AG09309 (cell line): ENCODE measurements around the gene NOL3.

Experiments
- DNase-seq: peaks from one replicate; pipeline ENCODE4 v3.0.0-alpha.2; 2010; ENCODE audit warnings: low read depth
- H3K4me3 ChIP-seq: 2 replicates; pipeline ENCODE4 v1.5.1; 2011; ENCODE audit warnings: mild to moderate bottlenecking, low read depth, low read length, moderate library complexity; ENCODE audit not compliant: control insufficient read depth
- TF ChIP-seq, protein P1 (sequence below): IDR thresholded peaks from 2 replicates; pipeline ENCODE4 v1.5.1; 2011; ENCODE audit warnings: mild to moderate bottlenecking, low read depth, low read length, inconsistent platforms; ENCODE audit not compliant: insufficient read depth, control insufficient read depth; ENCODE audit errors: missing control alignments

NOL3 gene

DNA sequence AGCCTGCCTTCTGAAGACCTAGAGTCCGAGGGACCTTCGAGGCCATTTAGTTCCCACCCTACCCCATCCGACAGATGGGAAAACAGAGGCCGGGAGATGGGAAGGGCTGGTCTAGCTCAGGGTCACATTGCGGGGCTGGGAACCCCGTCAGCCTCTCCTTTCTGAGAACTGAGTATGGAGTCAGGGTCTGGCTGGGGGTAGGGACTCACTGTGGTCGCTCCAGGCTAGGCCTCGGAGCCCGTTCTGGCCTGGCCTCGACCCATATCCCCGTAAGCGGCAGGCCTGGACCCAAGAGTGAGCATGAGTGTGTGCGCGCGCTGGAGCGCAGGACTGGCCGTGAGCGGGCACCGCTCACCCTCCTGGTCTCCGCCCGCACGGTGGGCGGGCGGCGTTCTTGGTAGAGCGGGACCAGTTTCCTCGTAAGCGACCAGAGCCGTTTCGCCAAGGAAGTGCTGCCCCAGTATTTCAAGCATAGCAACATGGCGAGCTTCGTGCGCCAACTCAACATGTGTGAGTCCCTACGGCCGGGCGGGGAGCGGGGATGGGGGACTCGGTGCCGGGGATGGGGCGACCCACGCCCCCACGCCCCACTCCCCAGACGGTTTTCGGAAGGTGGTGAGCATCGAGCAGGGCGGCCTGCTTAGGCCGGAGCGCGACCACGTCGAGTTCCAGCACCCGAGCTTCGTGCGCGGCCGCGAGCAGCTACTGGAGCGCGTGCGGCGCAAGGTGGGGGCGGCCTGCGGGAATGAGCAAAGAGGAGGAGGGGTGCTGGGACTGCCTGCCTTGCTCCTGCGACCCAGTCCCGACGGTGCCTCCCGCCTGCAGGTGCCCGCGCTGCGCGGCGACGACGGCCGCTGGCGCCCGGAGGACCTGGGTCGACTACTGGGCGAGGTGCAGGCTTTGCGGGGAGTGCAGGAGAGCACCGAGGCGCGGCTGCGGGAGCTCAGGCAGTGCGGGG, 4.9 kb upstream of the NOL3 start:
- no peak for DNase-seq
- no peak overlapping the region for H3K4me3 ChIP-seq

DNA sequence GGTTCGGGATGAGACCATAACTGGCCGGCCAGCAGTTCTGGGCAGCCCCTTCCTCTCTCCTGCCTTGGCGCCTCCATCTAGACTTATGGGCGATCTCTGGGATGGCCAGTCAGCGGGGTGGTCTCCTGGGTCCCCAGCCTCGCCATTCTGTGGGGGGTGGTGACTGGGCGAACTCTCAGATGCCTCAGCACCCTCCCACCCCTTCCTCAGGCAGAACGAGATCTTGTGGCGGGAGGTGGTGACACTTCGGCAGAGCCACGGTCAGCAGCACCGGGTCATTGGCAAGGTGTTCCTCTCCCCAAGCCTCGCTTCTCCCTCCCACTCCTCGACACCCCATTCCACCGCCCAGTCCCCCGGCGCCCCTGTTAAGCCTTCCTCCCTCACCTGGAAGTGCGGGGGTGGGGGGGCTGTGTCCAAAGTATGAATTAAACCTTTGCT, 4.2 kb upstream of the NOL3 start:
- DNase-seq = no peak
- TF ChIP-seq, protein P1, sequence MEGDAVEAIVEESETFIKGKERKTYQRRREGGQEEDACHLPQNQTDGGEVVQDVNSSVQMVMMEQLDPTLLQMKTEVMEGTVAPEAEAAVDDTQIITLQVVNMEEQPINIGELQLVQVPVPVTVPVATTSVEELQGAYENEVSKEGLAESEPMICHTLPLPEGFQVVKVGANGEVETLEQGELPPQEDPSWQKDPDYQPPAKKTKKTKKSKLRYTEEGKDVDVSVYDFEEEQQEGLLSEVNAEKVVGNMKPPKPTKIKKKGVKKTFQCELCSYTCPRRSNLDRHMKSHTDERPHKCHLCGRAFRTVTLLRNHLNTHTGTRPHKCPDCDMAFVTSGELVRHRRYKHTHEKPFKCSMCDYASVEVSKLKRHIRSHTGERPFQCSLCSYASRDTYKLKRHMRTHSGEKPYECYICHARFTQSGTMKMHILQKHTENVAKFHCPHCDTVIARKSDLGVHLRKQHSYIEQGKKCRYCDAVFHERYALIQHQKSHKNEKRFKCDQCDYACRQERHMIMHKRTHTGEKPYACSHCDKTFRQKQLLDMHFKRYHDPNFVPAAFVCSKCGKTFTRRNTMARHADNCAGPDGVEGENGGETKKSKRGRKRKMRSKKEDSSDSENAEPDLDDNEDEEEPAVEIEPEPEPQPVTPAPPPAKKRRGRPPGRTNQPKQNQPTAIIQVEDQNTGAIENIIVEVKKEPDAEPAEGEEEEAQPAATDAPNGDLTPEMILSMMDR = no peak
- H3K4me3 ChIP-seq = no peak overlapping the region

More for the DNA sequence above, 4.9 kb upstream of the NOL3 start:
- TF ChIP-seq, protein P1 = no peak

DNA sequence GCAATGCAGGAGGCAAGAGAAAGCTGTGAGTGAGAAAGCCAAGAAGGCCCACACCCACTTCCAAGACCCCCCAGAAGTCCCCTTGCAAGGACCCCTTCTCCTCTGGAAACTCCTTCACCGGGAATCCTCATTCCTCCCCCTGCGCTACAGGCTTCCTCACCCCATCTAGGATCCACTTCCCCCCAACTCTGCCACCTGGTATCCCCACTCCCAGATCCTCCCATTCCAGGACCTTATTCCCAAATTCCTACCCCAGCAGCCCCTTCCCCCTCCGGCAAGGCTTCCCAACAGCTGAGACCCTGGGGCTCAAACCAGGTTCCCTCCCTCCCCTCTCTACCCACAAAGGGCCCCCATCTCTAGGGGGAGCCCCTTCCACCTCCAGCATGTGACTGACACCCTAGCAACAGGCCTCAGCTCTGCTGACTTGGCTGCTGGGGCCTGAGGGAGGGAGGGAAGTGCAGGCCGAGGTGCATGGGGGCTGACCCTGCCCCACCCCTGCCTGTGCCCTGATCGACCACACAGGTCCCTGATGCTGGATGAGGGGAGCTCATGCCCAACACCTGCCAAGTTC, 3.7 kb upstream of the NOL3 start:
- DNase-seq = no peak
- H3K4me3 ChIP-seq = no peak overlapping the region
- TF ChIP-seq, protein P1 = no peak

DNA sequence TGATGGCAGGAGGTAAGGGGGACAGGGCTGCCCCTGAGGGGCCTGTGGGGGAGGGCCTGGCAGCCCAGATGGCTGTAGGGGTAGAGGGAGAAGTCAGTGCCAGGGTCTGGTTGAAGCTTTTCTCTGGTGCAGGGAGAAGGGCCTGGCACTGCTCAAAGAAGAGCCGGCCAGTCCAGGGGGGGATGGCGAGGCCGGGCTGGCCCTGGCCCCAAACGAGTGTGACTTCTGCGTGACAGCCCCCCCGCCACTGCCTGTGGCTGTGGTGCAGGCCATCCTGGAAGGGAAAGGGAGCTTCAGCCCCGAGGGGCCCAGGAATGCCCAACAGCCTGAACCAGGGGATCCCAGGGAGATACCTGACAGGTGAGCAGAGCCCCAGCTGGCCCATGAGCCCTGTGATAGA, 2.8 kb upstream of the NOL3 start:
- no peak for DNase-seq
- no peak overlapping the region for H3K4me3 ChIP-seq
- TF ChIP-seq, protein P1 = no peak

DNA sequence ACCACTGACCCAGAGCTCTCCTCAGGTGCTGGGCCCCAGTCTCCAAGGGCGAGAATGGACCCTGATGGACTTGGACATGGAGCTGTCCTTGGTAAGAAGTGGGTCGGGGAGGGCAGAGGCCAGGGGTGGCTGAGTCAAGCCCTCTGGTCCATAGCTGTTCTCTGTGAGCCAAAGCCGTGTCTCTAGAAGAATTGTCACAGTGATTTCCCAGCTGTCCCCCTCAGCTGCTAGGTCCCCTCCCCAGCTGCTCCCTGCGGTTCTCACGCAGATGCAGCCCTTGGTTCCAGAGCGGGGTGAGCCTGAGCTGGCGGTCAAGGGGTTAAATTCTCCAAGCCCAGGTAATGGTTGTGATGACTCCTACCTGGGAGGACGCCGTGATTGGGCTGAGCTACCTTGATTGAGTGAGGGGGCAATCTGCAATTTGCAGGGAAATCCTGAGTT, 1.3 kb upstream of the NOL3 start:
- H3K4me3 ChIP-seq = no peak overlapping the region
- DNase-seq = no peak
- TF ChIP-seq, protein P1 = no peak

DNA sequence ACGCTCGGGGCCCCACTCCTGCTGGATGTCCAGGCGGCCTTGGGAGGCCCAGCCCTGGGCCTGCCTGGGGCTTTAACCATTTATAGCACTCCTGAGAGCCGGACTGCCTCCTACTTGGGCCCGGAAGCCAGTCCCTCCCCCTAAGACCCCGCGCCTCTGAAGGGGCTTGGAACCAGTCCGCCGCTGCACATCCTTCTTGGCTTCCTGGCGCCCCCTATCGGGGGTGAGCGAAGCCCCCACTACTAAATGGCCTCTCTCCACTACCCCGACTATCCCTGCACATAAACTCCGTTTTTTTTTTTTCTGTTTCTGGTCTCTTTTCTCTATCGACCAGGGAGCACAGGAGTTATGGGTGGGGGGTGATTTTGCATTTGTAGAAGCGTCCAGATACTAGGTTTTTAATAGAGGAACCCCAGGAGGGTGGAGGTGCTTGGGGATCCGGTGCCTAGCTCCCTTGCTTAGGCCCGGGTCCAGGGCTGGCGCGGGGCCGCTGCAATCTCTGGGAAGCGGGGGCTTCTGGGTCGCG, 633 bp upstream of the NOL3 start:
- TF ChIP-seq, protein P1 = peak; percentile 70
- no peak for DNase-seq
- H3K4me3 ChIP-seq = peak overlapping the region; percentile 50
